NCI-H1417 treated with DMSO at 0.1 percent for 48 hours (cell line): ENCODE results near the gene CEACAM6.
"Not testable (repeated sequence)": the region's sequence is repeated elsewhere in the genome, so short reads cannot be mapped to it uniquely, and the experiment has no call there.

Experiments
- DNase-seq: peaks from one replicate; lab custom pipeline; 2025; lab: John Stamatoyannopoulos, UW

Gene CEACAM6

DNA sequence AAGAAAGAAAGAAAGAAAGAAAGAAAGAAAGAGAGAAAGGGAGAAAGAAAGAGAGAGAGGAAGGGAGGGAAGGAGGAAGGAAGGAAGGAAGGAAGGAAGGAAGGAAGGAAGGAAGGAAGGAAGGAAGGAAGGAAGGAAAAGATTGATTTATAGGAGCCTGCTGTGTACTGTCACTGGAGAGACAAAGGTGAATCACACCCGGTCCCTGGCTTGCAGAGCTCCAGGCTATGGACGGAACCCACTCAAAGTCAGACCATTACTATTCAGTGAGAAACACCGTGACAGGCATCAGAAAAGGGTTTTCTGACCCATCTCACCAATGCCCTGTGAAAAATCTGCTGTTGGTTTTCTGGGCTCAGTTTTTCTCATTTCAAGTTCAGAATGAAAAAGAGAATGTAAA lies 7.3 kb upstream of the CEACAM6 start:
- DNase-seq, result no peak

DNA sequence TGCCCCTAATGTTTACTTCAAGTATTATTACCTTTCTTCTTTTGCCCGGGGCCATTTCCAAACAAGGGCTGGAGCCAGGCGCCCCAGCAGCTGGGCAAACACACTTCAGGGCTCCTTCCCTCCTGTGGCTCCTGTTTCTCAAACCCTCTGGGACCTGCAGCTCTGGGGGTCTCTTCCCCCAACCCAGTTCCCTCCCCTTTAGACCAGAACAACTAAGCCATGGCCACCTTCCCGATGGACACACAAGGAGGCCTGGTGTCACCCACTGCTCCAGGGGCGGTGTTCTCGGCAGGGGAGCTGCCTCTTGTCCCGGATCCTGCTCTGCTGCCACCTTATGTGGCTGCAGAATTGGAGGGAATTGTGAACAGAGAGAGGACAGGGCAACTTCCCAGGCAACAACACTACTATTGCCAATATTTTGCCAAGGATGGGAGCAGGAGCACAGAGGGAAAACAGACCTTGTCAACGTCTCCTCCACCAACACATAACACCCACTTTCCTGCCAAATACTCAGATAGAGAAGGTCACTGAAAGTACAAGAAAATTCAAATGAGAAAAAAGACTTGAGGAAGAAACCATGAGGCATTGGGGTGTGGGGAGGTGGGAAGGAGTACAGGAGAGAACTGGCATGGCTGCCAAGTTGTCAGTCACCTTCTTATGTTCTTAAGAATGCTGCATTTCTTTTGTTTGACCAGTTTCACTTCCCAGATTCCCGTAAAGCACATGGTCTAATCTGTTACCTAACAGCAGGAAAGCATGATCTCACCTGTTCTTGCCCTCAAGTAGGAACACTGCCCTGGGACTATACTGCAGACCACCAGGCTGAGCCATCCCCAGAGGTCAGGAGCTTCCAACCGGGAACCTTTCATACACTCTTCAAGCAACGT lies 4.8 kb upstream of the CEACAM6 start:
- DNase-seq, result not testable (repeated sequence)

DNA sequence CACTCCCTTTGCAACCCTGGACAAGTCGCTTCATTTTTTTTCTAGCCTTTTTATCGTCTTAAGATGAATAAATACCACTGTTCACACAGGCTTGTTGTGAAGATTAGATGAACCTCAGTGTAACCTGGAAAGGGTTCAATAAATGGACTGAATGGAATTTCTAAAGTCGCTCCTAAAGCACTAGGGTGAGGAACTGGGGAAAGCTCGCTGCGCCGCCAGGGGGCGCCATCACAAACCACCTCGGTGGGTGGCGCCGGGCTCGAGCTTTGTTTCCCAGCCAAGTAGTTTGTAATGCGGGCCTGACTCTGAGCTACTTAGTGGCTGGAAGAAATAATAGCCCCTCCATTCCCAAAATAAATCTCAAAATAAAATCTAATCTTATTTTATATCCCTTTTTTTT lies 2.2 kb upstream of the CEACAM6 start:
- DNase-seq, result no peak

DNA sequence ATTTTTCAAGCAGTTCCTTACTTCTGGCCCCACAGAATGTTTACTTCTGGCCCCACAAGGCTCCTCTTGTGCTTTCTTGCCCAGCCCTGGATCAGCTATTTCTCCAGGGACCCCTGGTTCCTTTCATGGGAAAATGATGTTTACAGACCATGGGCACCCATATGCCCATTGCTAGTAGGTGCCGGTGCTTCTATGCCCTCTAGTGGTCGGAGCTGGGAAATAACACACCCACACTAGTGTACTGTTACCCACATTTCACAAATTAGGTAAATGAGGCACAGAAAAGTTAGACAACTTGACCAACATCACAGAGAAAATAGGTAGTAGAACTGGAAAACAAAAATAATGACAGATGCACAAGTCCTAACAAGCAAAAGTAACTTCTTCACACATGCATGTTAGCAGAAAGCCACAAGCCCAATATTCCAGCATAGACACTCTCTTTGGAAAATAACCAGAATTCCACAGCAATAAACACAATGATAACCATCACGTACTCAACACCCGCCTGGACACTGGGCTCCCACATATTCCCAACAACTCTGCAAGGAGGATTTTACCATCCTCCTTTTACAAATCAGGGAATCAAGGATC lies 1.3 kb upstream of the CEACAM6 start:
- DNase-seq, result no peak

DNA sequence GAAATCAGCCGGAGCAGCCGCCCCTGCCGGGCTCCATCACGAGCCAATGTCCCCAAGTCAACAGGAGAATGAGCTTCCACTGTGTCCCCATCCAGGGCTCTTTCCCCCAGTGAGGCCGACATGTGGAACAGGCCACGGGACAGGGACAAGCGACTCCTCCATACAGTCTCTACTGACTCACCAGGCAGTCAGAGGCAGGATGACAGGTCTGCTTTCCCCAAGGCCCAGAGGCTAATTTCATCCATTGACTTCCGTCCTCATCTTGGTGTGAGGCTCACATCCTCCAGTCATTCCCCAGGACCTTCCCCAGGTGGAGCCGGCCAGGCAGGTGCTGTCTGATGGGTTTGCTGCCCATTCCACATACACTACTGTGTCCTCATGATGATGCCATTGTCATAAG lies 3.5 kb downstream of the CEACAM6 start:
- DNase-seq, result no peak

DNA sequence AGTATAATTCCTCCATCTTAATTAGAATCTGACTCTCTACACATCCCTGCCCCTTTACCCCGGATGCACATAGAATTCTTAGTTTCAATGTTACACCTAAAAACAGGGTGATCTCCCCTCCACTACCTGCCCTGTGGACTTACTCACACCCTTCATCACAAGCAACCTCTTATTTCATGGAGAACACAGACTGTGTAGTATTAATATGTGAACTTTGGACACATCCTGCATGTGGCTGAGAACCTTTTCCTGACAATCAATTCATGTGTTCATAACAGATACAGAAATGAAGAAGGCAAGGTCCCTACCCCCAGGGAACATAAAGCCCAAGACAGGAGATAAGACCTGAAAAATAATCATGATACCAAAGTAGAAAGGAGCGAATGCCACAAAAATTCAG lies 11.8 kb downstream of the CEACAM6 start:
- no peak for DNase-seq

DNA sequence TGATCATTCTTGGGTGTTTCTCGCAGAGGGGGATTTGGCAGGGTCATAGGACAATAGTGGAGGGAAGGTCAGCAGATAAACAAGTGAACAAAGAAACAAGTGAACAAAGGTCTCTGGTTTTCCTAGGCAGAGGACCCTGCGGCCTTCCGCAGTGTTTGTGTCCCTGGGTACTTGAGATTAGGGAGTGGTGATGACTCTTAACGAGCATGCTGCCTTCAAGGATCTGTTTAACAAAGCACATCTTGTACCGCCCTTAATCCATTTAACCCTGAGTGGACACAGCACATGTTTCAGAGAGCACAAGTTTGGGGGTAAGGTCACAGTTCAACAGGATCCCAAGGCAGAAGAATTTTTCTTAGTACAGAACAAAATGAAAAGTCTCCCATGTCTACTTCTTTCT lies 12.8 kb downstream of the CEACAM6 start:
- not testable (repeated sequence) for DNase-seq

DNA sequence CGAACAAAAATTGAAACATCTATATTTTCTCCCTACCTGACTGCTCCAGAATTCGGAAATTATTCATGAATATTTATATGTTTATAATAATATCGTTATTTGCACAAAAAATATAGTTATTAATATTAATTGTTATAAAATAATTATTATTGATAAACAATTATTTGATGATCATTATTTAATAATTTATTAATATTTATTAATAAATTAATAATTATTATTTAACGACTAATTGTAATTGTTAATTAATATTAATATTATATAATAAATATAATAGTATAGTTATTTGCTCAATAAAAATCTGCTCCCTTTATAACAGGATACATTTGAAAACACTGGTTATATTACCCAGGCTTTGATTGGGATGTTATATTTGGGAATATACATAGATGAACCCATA lies 14.3 kb downstream of the CEACAM6 start:
- DNase-seq, result no peak

DNA sequence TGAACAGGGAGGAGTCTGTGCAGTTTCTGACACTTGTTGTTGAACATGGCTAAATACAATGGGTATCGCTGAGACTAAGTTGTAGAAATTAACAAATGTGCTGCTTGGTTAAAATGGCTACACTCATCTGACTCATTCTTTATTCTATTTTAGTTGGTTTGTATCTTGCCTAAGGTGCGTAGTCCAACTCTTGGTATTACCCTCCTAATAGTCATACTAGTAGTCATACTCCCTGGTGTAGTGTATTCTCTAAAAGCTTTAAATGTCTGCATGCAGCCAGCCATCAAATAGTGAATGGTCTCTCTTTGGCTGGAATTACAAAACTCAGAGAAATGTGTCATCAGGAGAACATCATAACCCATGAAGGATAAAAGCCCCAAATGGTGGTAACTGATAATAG lies 16.1 kb downstream of the CEACAM6 start:
- no peak for DNase-seq

DNA sequence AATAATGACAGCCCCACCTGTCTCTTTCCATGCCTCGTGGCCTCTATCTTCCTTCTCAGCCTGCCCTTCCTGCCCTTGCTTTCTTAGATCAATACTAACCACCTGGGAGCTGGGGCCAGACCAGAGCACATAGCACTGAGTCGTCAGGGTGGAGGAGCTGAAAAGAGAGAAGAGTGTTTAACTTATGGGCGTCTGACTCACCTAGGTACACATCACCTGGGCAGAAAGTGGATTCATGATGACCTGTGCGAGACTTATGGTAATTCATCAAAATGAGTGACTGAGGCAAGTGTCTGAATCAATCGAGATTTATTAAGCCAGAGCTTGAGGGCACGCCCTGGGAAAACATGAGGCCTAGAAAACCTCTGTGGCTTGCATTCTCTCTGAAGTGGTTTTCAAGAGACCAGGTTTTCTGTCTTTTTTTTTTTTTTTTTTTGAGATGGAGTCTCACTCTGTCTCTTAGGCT lies 19.2 kb downstream of the CEACAM6 start:
- peak; percentile 73 for DNase-seq

DNA sequence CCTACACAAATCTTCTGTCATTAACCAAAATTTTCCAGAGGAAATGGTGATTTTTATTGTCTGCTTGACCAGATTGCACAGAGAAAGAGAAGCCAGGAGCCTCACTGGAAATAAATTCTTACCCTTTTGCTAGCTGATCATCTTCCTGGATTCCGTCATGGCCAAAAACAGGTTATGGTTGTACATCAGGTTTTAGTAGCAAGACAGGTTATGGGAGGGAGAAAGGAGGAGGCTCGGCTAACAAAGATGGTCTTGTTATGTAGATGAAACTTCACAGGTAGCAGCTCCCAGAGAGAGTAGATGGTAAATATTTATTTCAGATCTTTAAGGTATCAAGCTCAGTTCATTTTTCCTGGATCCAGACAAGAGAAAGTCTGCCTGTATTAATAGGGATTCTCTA lies 21.4 kb downstream of the CEACAM6 start:
- DNase-seq, result no peak

DNA sequence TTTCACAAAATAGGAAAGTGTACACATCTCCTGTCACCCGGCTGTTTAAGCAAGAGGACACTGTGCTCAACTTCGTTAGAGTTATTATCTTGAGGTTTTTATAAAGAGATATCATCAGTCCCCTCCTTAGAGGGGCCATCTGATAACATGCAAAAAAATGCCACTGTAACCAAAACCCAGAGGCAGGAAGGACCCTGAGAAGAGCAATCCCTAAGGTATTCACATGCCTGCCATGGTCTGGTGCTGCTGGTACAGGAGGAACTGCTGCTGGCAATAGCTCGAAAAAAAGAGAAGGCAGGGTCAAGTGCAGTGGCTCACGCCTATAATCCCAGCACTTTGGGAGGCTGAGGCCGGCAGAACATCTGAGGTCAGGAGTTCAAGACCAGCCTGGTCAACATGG lies 28.3 kb downstream of the CEACAM6 start:
- DNase-seq, result no peak

DNA sequence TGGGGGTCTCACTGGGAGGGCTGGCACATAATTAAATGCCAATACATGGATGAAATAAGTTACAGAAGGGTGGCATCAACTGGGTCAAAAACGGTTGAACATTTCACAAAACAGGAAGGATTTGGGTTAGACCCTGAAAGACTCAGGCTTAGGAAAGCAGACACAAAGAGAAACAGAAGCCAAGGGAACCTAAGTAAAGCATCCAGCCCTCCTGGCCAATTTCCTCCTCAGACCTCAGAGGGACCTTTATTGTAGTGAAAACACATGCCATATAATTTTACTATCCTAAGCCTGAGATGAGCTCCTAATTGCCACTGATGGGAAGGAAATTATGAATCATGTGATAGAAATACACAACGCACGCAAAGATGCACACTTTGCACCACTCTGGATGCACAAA lies 29.0 kb downstream of the CEACAM6 start:
- no peak for DNase-seq

DNA sequence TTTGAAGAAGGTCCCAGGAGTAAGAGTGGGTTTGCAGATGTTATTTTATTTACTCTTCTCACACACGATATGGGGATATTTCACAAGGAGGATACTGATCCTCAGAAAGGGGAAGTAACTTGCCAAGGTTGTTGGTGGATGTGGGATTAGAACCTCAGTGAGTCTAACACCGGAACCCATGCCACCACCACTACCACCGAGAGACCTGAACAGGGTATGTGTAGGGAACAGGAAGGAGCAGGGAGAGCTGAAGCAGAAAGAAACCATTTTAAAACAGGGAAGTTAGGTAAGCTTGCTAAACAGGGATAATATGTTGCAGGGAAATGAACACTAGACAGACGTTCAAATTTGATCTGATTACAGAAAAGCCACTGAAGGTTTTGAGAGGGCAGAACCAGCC lies 29.4 kb downstream of the CEACAM6 start:
- DNase-seq, result no peak

DNA sequence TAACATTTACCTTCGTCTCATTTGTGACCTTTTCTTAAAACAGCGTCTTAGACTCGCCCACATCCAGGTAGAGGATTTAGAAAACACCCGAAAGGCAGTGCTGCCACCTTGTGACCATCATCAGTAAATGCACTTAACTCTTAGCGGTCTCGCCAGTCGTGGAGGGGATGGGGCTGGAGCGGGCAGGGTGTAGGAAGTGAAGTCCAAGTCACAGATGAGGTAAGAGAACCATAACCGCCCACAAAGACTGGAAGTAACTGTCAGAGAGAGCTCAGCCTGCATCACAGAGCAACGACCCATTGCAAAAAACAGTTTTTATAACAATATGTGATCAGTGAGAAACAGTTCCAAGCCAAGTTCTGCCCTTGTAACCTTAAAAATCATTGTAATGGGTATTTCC lies 30.3 kb downstream of the CEACAM6 start:
- peak; percentile 16 for DNase-seq

DNA sequence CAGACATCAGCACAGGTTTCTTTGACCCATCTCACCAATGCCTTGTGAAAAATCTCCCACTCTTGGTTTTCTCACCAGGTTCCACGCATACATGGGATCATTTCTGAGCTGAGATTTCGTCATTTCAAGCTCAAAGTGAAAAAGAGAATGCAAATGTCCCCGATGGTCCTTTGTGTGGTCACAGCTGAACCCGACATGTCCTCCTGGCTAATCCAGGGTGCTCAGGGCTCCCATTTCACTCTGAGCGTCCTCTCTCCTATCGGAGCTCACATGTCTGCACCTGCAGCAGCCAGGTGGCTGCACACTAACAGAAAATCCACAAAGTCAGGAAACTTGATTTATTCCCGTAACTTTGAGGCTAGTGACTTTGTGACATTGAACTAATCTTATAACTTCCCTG lies 31.7 kb downstream of the CEACAM6 start:
- no peak for DNase-seq

DNA sequence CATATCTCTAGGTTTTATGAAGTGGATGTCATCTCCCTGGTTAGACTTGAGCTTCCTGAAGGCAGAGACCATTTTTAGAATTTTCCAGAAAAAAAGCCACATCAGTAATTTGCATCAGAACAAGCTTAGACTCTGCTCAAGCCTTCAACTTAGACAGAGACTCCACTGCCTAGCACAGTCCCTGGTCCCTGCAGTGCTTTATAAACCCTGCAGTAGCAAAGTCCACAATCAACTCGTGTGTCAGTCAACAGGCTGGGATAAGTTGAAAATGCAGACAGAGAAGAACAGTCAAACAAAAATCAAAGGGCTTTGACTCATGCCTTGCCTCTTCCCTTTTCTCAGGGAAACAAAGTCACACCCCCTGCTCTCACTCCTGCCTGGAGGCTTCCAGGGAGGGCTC lies 33.2 kb downstream of the CEACAM6 start:
- DNase-seq, result not testable (repeated sequence)

DNA sequence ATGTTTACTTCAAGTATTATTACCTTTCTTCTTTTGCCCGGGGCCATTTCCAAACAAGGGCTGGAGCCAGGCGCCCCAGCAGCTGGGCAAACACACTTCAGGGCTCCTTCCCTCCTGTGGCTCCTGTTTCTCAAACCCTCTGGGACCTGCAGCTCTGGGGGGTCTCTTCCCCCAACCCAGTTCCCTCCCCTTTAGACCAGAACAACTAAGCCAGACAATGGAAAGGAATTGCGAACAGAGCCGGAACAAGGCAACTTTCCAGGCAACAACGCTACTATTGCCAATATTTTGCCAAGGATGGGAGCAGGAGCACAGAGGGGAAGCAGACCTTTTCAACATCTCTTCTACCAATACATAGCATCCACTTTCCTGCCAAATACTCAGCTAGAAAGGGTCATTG lies 33.7 kb downstream of the CEACAM6 start:
- not testable (repeated sequence) for DNase-seq

DNA sequence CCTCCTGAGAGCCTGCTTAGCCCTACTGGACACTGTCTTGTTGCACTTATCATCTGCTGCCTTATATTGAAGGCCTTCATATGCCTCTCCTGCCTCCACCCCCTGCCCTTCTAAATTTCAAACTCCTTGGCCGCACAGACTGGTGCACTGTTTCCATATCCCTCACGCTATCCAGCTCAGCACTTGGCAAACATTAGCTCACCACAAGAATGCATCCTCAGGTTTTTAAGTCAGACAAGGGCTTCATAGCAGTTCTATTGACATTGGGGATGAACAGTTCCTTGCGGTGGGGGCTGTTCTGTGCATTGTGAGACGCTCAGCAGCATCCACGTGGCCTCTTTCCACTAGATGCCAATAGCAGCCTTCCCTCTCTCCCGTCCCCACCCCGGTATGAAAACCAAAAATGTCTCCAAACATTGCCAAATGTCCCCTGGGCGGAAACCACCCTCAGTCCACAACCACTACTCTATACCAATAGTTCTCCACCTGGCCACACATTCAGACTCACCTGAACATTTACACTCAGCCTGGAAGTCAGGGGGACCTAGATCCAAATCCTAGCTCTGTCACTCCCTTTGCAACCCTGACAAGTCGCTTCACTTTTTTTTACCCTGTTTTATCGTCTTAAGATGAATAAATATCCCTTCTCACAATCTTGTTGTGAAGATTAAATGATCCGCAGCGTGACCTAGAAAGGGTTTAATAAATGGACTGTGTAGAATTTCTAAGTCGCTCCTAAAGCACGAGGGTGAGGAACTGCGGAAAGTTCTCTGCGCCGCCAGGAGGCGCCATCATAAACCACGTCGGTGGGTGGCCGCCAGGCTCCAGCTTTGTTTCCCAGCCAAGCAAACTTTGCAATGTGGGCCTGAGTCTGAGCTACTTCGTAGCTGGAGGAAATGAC lies 37.4 kb downstream of the CEACAM6 start:
- no peak for DNase-seq

DNA sequence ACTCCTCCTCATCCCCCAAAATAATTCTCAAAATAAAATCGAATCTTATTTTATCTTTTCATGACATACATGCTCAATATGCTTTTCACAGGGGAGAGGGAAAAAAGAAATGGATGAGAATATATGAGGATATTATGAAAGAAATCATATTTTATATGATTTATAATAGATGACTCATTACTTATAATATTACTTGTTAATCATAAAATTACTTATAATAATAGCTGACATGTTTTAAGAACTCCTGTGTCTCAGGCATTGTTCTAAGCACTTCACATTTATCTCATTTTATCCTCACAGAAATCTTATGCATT lies 38.0 kb downstream of the CEACAM6 start:
- no peak for DNase-seq

DNA sequence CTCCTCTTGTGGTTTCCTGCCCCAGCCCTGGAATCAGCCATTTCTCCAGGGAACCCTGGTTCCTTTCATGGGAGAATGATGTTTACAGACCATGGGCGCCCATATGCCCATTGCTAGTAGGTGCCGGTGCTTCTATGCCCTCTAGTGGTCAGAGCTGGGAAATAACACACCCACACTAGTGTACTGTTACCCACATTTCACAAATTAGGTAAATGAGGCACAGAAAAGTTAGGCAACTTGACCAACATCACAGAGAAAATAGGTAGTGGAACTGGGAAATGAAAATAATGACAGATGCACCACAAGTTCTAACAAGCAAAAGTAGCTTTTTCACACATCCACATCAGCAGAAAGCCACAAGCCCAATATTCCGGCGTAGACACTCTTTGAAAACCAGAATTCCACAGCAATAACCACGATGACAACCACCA lies 39.7 kb downstream of the CEACAM6 start:
- DNase-seq, result peak; percentile 30

DNA sequence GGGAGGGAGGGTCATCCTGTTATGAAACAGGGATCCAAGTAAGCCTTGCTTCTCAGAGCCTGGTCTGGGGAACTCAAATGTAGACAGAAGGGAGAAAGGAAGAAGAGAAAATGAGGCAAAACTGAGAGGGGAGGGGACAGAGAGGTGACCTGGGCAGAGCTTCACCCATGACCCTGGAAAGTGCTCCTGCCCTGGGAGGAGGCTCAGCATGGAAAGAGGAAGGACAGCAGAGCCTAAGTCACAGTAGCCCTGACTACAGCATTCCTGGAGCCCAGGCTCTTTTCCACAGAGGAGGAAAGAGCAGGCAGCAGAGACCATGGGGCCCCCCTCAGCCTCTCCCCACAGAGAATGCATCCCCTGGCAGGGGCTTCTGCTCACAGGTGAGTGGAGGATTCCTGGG lies 41.0 kb downstream of the CEACAM6 start, which contains the start of gene CEACAM3:
Gene CEACAM3, plus strand, starts transcription at position 226 of the 400 bp plus-strand sequence. Its CDS starts 91 bp downstream, at position 317.
- DNase-seq, result no peak

DNA sequence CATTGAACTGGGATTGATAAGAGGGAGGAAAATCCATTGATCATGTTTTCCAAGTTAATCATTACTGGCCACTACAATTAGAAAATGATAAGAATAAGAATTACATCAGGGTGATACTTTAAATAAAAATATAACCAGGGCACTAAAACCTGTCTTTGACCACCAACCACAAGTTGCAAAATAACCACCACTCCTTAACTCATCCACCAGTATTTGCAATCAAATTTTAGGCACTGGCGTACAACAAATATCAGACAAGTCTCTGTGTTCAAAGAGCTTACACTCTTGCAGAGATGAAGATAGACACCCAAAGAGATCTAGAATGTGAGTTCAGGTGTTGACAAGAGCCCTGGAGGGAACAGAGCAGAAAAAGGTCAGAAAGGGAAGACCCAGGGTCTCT lies 41.6 kb downstream of the CEACAM6 start:
- no peak for DNase-seq
